G401.6 (cell line): ENCODE measurements around the gene SDC1.

Experiments used
- FAIRE-seq: peaks from 2 replicates; lab custom pipeline; 2012; peaks lifted over from hg19 to GRCh38; lab: Jason Lieb, UNC

SDC1 gene

GRCh38 chr2:20227894-20228505 is 3.1 kb upstream of the SDC1 start:
- no peak for FAIRE-seq

- no peak for FAIRE-seq
Observed at GRCh38 chr2:20226152-20226545, 1.2 kb upstream of the SDC1 start.

GRCh38 chr2:20225294-20226151 is 593 bp upstream of the SDC1 start:
- no peak for FAIRE-seq

GRCh38 chr2:20224164-20224715 is 690 bp downstream of the SDC1 start:
- FAIRE-seq = no peak

GRCh38 chr2:20223407-20224163 is 1.3 kb downstream of the SDC1 start:
- FAIRE-seq = no peak

- no peak for FAIRE-seq
Observed at GRCh38 chr2:20222769-20223406, 2.0 kb downstream of the SDC1 start.

GRCh38 chr2:20222014-20222768 is 2.7 kb downstream of the SDC1 start:
- FAIRE-seq = no peak

- no peak for FAIRE-seq
Observed at GRCh38 chr2:20221555-20221973, 3.4 kb downstream of the SDC1 start.

- no peak for FAIRE-seq
Observed at GRCh38 chr2:20220806-20221554, 4.0 kb downstream of the SDC1 start.

GRCh38 chr2:20219763-20220380 is 5.1 kb downstream of the SDC1 start:
- no peak for FAIRE-seq

- no peak for FAIRE-seq
Observed at GRCh38 chr2:20218331-20219320, 6.3 kb downstream of the SDC1 start.

GRCh38 chr2:20217041-20217970 is 7.6 kb downstream of the SDC1 start:
- FAIRE-seq = no peak

GRCh38 chr2:20216130-20217025 is 8.6 kb downstream of the SDC1 start:
- FAIRE-seq = no peak

GRCh38 chr2:20215183-20216040 is 9.5 kb downstream of the SDC1 start:
- no peak for FAIRE-seq

- no peak for FAIRE-seq
Observed at GRCh38 chr2:20214566-20215182, 10.3 kb downstream of the SDC1 start.
